ENCODE data around the gene CD209. TPM values are rescaled to one million over a fixed set of nuclear protein-coding genes. Genes with fewer than 3 reads are reported as not detected.

The CD209 gene
- total RNA-seq, 6 donors from 2014 or later: 0.55 to 14.8 (median 1.7) TPM

- Histone ChIP-seq H3K4me1 (no peaks in the 10 kb centered on the region), H3K36me3 (no peaks in the 10 kb centered on the region), H3K4me3 (no peak overlapping the region), H3K27ac (no peak overlapping the region), H3K9me3 (no peaks in the 10 kb centered on the region), H3K27me3 (no peaks in the 10 kb centered on the region)
- TF ChIP-seq POLR2AphosphoS5 (IDR thresholded peaks at IDR 0.05) (no peak), POLR2A (IDR thresholded peaks at IDR 0.05) (no peak), CTCF (IDR thresholded peaks at IDR 0.05) (no peak), EP300 (IDR thresholded peaks at IDR 0.05) (no peak)
- ATAC-seq (ENCODE audit: low FRiP score in 2 of 2) (no peak), DNase-seq (no peak)
- 76 to 78% methylated on average over 2 of the region's 2 CpGs for WGBS, 2 donors
These were observed 4.8 kb downstream of the CD209 start for GRCh38 chr19:7742575-7742974.

GRCh38 chr19:7740682-7741054, 6.7 kb downstream of the CD209 start:
- DNase-seq (no peak), ATAC-seq (ENCODE audit: low FRiP score in 2 of 2) (no peak)
- WGBS, 2 donors: 65 to 69% methylated on average over 6 of the region's 6 CpGs
- no peaks in the 10 kb centered on the region for H3K27me3 ChIP-seq
- H3K36me3 ChIP-seq: no peaks in the 10 kb centered on the region
- TF ChIP-seq EP300 (IDR thresholded peaks at IDR 0.05) (no peak), POLR2A (IDR thresholded peaks at IDR 0.05) (no peak), CTCF (IDR thresholded peaks at IDR 0.05) (no peak), POLR2AphosphoS5 (IDR thresholded peaks at IDR 0.05) (no peak)
- peak overlapping the region in 1 of 4 donors; percentile 11 for H3K27ac ChIP-seq
- H3K4me3 ChIP-seq: no peak overlapping the region
- H3K9me3 ChIP-seq: no peaks in the 10 kb centered on the region
- no peaks in the 10 kb centered on the region for H3K4me1 ChIP-seq

GRCh38 chr19:7739801-7740681, 7.3 kb downstream of the CD209 start:
- WGBS, 2 donors: 75 to 76% methylated on average over 19 of the region's 19 CpGs
- DNase-seq (no peak), ATAC-seq (ENCODE audit: low FRiP score in 2 of 2) (no peak)
- Histone ChIP-seq H3K36me3 (no peaks in the 10 kb centered on the region), H3K27me3 (no peaks in the 10 kb centered on the region), H3K27ac (peak overlapping the region in 1 of 4 donors; percentile 11), H3K4me1 (no peaks in the 10 kb centered on the region), H3K9me3 (no peaks in the 10 kb centered on the region), H3K4me3 (no peak overlapping the region)
- TF ChIP-seq POLR2AphosphoS5 (IDR thresholded peaks at IDR 0.05) (no peak), POLR2A (IDR thresholded peaks at IDR 0.05) (no peak), CTCF (IDR thresholded peaks at IDR 0.05) (no peak)

- 35 to 48% methylated on average over 2 of the region's 2 CpGs for WGBS, 2 donors
- DNase-seq (no peak), ATAC-seq (ENCODE audit: low FRiP score in 2 of 2) (no peak)
- no peak for TF ChIP-seq POLR2AphosphoS5 (IDR thresholded peaks at IDR 0.05)
- no peak for TF ChIP-seq CTCF (IDR thresholded peaks at IDR 0.05)
- no peak for TF ChIP-seq POLR2A (IDR thresholded peaks at IDR 0.05)
- TF ChIP-seq EP300 (IDR thresholded peaks at IDR 0.05): no peak
- H3K4me3 ChIP-seq: no peak overlapping the region
- no peaks in the 10 kb centered on the region for H3K27me3 ChIP-seq
- no peak overlapping the region for H3K27ac ChIP-seq
- peaks cover 0 to 6% (median 4%) of the 10 kb centered on the region in 4 donors for H3K4me1 ChIP-seq
- H3K36me3 ChIP-seq: no peaks in the 10 kb centered on the region
- no peaks in the 10 kb centered on the region for H3K9me3 ChIP-seq
These were observed 8.1 kb downstream of the CD209 start for GRCh38 chr19:7739211-7739755.

All from upper lobe of left lung (tissue), 6 donors.